C4-2B (cell line): Measurements from ENCODE around the gene ADM.

ENCODE experiments used
- CTCF ChIP-seq: fragments of 450-650 bp; conservative IDR thresholded peaks from 2 replicates; pipeline ENCODE4 v1.5.1; 2017; ENCODE audit warnings: mild to moderate bottlenecking
- ZFX ChIP-seq: fragments of 450-650 bp; IDR thresholded peaks from 2 replicates; pipeline ENCODE4 v1.6.1; 2017

- no peak for TF ChIP-seq CTCF
- no peak for TF ChIP-seq ZFX
These were observed 540 bp downstream of the ADM start for GRCh38 chr11:10305262-10305963.
